ENCODE data around the gene TCEANC2. TPM values are rescaled to one million over a fixed set of nuclear protein-coding genes. Genes with fewer than 3 reads are reported as not detected.

Gene TCEANC2
- total RNA-seq, 1 donor from 2014 or later = 6.7 TPM

- H3K36me3 Mint-ChIP-seq (ENCODE audit: insufficient read depth) = no peaks in the 10 kb centered on the region
- no peak overlapping the region for H3K4me3 Mint-ChIP-seq (ENCODE audit: low read depth)
- H3K27me3 Mint-ChIP-seq = peaks cover 18% of the 10 kb centered on the region
- no peaks in the 10 kb centered on the region for H3K9me3 Mint-ChIP-seq (ENCODE audit: low read depth)
- no peak overlapping the region for H3K27ac Mint-ChIP-seq
- no peak for DNase-seq (ENCODE audit: low spot score, unreplicated experiment)
- no peak for TF ChIP-seq CTCF (IDR thresholded peaks at IDR 0.05; ENCODE audit: unreplicated experiment)
- no peaks in the 10 kb centered on the region for H3K4me1 Mint-ChIP-seq (ENCODE audit: low read depth)
Measured at GRCh38 chr1:54153535-54154439, 100.4 kb downstream of the TCEANC2 start.

Small RNA genes within 50 kb of the gene (microRNA-seq; reads per million reads assigned to microRNA genes)
- 3.6 reads per million for gene MIR4781 (ENCODE audit: borderline number of aligned reads, unreplicated experiment)

Other genes starting within 250 kb of the TCEANC2 start
- 25.2 and 25.5 TPM in 2 replicates for gene NDC1, start 215.3 kb upstream of the TCEANC2 start, total RNA-seq
- 34.5 and 37.3 TPM in 2 replicates for gene YIPF1, start 163.8 kb upstream of the TCEANC2 start, total RNA-seq
- 1.1 and 1.3 TPM in 2 replicates for gene DIO1, start 159.4 kb upstream of the TCEANC2 start, total RNA-seq
- gene IFT25, start 107.9 kb upstream of the TCEANC2 start, total RNA-seq = 35.4 and 39.2 TPM in 2 replicates
- 63.5 and 64.0 TPM in 2 replicates for gene LRRC42, start 107.3 kb upstream of the TCEANC2 start, total RNA-seq
- gene LDLRAD1, start 35.4 kb upstream of the TCEANC2 start, total RNA-seq = 0.20 and 0.84 TPM in 2 replicates
- gene TMEM59, start 404 bp upstream of the TCEANC2 start, total RNA-seq = 196 and 205 TPM in 2 replicates
- gene CDCP2, start 99.4 kb downstream of the TCEANC2 start, total RNA-seq = not detected in 2 replicates
- 9.0 and 11.6 TPM in 2 replicates for gene CYB5RL, start 146.4 kb downstream of the TCEANC2 start, total RNA-seq
- 61.9 and 62.2 TPM in 2 replicates for gene MRPL37, start 146.6 kb downstream of the TCEANC2 start, total RNA-seq